Chondrocyte (in vitro differentiated cells): ENCODE measurements around the gene MORN3. TPM values are rescaled to one million over a fixed set of nuclear protein-coding genes. Genes with fewer than 3 reads are reported as not detected.

Source experiments
- DNase-seq: peaks from one replicate; pipeline ENCODE4 v3.0.0; 2021; ENCODE audit warnings: mixed read lengths, low spot score
- H3K27ac Mint-ChIP-seq: one replicate; pipeline ENCODE4 v1.8.0; 2021; ENCODE audit warnings: mild to moderate bottlenecking, moderate library complexity, mixed read lengths; ENCODE audit not compliant: unreplicated experiment
- H3K27me3 Mint-ChIP-seq: 2 replicates; pipeline ENCODE4 v1.8.0; 2021; ENCODE audit warnings: low read depth, mixed read lengths
- H3K36me3 Mint-ChIP-seq: 2 replicates; pipeline ENCODE4 v1.8.0; 2021; ENCODE audit warnings: low read depth, mixed read lengths
- H3K4me1 Mint-ChIP-seq: 2 replicates; pipeline ENCODE4 v1.8.0; 2021; ENCODE audit warnings: low read depth, mild to moderate bottlenecking, mixed read lengths
- H3K4me3 Mint-ChIP-seq: one replicate; pipeline ENCODE4 v1.8.0; 2021; ENCODE audit warnings: mild to moderate bottlenecking, moderate library complexity, mixed read lengths; ENCODE audit not compliant: unreplicated experiment
- H3K9me3 Mint-ChIP-seq: 2 replicates; pipeline ENCODE4 v1.8.0; 2021; ENCODE audit warnings: low read depth, mixed read lengths
- total RNA-seq: library from RNA; stranded (reverse); gene quantifications from 3 replicates; pipeline ENCODE4 v1.2.1, GENCODE V29; 2021
- TF ChIP-seq, protein P1 (sequence below): fragments of 200-600 bp; sonication (generic); IDR thresholded peaks from 2 replicates; pipeline ENCODE4 v1.5.0; 2021; ENCODE audit warnings: antibody characterized with exemption, mild to moderate bottlenecking, moderate library complexity

MORN3 gene
- total RNA-seq, 1 donor from 2014 or later = 0.15 TPM

DNA sequence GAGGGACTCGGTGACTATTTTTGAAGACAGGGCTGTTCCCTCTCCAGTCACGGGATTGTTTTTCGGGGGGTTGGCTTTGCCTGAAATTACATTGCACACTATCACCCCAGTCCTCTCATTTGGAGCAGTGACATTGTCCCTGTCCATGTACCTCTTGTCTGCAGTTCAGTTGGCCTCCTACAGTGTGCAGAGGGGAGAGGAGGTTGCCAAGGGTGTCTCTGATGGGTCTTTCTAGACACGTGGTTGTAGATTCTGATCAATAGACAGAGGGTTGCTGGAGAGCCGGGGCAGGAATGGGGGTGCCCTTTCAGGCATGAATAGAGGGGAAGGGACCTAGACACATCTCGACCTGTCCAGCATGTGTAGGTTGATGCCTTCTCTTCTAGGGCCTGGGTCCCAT, 44.3 kb upstream of the MORN3 start:
- no peak overlapping the region for H3K27ac Mint-ChIP-seq
- no peaks in the 10 kb centered on the region for H3K9me3 Mint-ChIP-seq
- TF ChIP-seq, protein P1, sequence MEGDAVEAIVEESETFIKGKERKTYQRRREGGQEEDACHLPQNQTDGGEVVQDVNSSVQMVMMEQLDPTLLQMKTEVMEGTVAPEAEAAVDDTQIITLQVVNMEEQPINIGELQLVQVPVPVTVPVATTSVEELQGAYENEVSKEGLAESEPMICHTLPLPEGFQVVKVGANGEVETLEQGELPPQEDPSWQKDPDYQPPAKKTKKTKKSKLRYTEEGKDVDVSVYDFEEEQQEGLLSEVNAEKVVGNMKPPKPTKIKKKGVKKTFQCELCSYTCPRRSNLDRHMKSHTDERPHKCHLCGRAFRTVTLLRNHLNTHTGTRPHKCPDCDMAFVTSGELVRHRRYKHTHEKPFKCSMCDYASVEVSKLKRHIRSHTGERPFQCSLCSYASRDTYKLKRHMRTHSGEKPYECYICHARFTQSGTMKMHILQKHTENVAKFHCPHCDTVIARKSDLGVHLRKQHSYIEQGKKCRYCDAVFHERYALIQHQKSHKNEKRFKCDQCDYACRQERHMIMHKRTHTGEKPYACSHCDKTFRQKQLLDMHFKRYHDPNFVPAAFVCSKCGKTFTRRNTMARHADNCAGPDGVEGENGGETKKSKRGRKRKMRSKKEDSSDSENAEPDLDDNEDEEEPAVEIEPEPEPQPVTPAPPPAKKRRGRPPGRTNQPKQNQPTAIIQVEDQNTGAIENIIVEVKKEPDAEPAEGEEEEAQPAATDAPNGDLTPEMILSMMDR = no peak
- H3K4me1 Mint-ChIP-seq = peaks cover 40% of the 10 kb centered on the region
- no peaks in the 10 kb centered on the region for H3K27me3 Mint-ChIP-seq
- no peak for DNase-seq
- no peaks in the 10 kb centered on the region for H3K36me3 Mint-ChIP-seq
- H3K4me3 Mint-ChIP-seq = peak overlapping the region; percentile 97

DNA sequence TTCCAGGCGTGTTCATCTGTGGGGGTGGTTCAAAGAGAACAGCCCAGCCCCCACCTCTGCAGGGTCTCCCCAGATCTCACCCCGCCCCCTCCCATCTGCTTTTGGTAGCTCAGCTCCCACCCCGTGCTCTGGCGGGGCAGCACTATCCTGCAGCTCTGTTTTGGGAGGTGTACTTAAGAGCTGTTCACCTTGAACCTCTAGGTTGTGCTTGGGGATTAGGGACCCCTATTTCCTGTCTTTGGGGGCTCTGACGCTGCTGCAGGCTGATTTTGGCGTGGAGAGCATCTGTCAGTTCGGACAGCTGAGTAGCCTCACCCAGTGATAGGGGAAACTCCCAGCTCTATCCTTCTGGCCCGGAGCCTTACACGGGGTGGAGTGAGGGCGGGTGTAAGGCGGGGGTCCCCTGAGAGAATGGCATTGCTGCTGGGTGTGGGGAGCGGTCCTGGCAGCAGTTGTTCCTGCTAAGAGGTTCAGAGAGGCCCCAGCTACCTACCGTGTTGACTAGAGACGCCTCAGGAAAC, 43.9 kb upstream of the MORN3 start:
- DNase-seq = no peak

DNA sequence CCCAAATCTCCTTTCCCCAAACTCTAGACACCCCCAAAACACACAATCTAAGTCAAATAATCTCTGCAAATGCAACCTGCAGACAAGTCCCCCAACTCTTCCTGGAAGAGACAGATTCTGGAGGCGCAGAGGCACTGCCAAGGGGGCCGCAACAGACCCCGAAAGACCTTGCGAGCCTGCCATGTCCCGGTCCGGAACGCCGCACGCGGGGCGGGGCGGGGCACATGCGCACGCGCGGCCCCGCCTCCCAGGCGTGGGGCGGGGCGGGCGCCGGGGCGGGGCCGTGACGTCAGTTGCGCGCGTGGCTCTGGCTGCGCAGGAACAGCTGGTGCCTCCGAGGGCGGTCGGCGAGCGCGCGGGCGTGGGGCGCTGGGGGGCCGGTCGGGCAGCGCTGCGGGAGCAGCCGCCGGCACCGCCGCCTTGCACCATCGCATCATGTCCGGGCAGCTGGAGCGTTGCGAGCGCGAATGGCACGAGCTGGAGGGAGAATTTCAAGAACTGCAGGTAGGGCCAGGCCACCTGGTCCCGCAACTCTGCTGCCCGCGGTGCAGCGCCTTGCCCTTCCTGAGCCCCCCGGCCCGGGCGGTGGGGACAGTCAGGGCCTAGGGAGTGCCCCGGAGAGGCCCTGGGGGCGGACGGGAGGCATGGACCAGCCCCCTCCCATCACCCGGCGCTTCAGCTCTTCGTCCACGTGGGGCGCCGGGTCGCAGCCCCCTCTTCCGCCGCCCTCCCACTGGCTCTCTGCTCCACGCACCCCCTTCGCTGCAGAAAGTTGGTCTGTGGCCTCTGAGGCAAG, 43.2 kb upstream of the MORN3 start, which contains the start of gene TMEM120B:
TMEM120B (plus strand) TSS at position 292 of the 796 bp plus-strand sequence; CDS start at position 436, 144 bp downstream.
- Mint-ChIP-seq H3K27me3 (no peaks in the 10 kb centered on the region), H3K4me3 (peak within 1 kb of the TSS; percentile 97), H3K4me1 (peaks cover 40% of the 10 kb centered on the region), H3K9me3 (no peaks in the 10 kb centered on the region), H3K27ac (peak within 1 kb of the TSS; percentile 96), H3K36me3 (no peaks in the 10 kb centered on the region)
- no peak for DNase-seq
- TF ChIP-seq, protein P1 = peak; percentile 51

More for the DNA sequence above, 43.9 kb upstream of the MORN3 start:
- H3K9me3 Mint-ChIP-seq = no peaks in the 10 kb centered on the region
- H3K36me3 Mint-ChIP-seq = no peaks in the 10 kb centered on the region
- TF ChIP-seq, protein P1 = no peak
- H3K27me3 Mint-ChIP-seq = no peaks in the 10 kb centered on the region
- peak overlapping the region; percentile 97 for H3K4me3 Mint-ChIP-seq
- peaks cover 40% of the 10 kb centered on the region for H3K4me1 Mint-ChIP-seq
- peak overlapping the region; percentile 66 for H3K27ac Mint-ChIP-seq

DNA sequence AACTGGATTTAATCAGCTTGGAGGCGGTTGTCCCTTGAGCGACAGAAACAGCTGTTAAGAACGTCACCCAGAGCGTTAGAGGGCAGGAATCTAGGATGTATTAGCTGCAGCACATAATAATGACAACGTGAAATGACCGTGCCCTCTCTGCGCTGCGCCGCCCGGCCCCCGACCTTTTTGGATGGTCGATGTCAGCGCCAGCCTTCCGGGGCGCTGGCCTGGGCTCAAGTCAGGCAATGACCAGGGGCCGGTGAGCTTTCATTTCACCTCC, 42.7 kb upstream of the MORN3 start:
- no peaks in the 10 kb centered on the region for H3K27me3 Mint-ChIP-seq
- H3K4me1 Mint-ChIP-seq = peaks cover 37% of the 10 kb centered on the region

More for the DNA sequence above, 42.7 kb upstream of the MORN3 start:
- H3K36me3 Mint-ChIP-seq = no peaks in the 10 kb centered on the region
- TF ChIP-seq, protein P1 = no peak
- H3K4me3 Mint-ChIP-seq = peak overlapping the region; percentile 97
- DNase-seq = no peak
- H3K9me3 Mint-ChIP-seq = no peaks in the 10 kb centered on the region
- peak overlapping the region; percentile 96 for H3K27ac Mint-ChIP-seq
